H1 (cell line): Measurements from ENCODE around the gene NECTIN1. TPM values are rescaled to one million over a fixed set of nuclear protein-coding genes. Genes with fewer than 3 reads are reported as not detected.

Experiments
- CTCF ChIA-PET: fragments of 300-600 bp; sonication (Branson Sonifier 250); formaldehyde crosslinking; loops from one replicate; lab custom pipeline; 2021; ENCODE audit not compliant: partially characterized antibody; lab: Charles Lee
- POLR2A ChIA-PET: fragments of 300-600 bp; sonication (Branson Sonifier 250); formaldehyde crosslinking; loops from one replicate; lab custom pipeline; 2021; ENCODE audit warnings: inconsistent platforms; ENCODE audit not compliant: partially characterized antibody; lab: Charles Lee
- DNase-seq, 2 experiments: peaks; one replicate each; pipeline versions ENCODE4 v3.0.0 to v3.0.0-alpha.2; 2010 to 2022; ENCODE audit warnings: low spot score in 2 of 2, low read depth in 1 of 2, mixed read lengths in 1 of 2
- FAIRE-seq: peaks from 2 replicates; lab custom pipeline; 2011; peaks lifted over from hg19 to GRCh38; lab: Jason Lieb, UNC
- H2AFZ ChIP-seq: 2 replicates; pipeline ENCODE4 v1.8.1; 2012; ENCODE audit warnings: low read length, inconsistent platforms
- H2AK5ac ChIP-seq: 2 replicates; pipeline ENCODE4 v1.6.1; 2013; ENCODE audit warnings: low read depth, low read length
- H2BK120ac ChIP-seq: replicated peaks from 2 replicates; pipeline ENCODE3; 2013; ENCODE audit warnings: low read depth, low read length, inconsistent platforms
- H2BK12ac ChIP-seq: 2 replicates; pipeline ENCODE4 v1.6.1; 2013; ENCODE audit warnings: low read depth, low read length
- H2BK15ac ChIP-seq: 2 replicates; pipeline ENCODE4 v1.6.1; 2013; ENCODE audit warnings: low read length
- H2BK20ac ChIP-seq: 2 replicates; pipeline ENCODE4 v1.6.1; 2013; ENCODE audit warnings: low read length
- H2BK5ac ChIP-seq: 2 replicates; pipeline ENCODE4 v1.6.1; 2013; ENCODE audit warnings: low read depth, low read length
- H3K14ac ChIP-seq: 2 replicates; pipeline ENCODE4 v1.6.1; 2013; ENCODE audit warnings: inconsistent platforms; ENCODE audit not compliant: insufficient read length
- H3K18ac ChIP-seq: 2 replicates; pipeline ENCODE4 v1.6.1; 2013; ENCODE audit warnings: low read length; ENCODE audit errors: extremely low read depth
- H3K23ac ChIP-seq: 2 replicates; pipeline ENCODE4 v1.6.1; 2013; ENCODE audit warnings: inconsistent platforms; ENCODE audit not compliant: insufficient read length
- H3K23me2 ChIP-seq: 2 replicates; pipeline ENCODE4 v1.6.1; 2013; ENCODE audit warnings: low read depth, low read length
- H3K27ac ChIP-seq: 2 replicates; pipeline ENCODE4 v1.6.1; 2011; ENCODE audit warnings: low read depth, low read length, inconsistent platforms
- H3K27me3 ChIP-seq, 4 experiments: replicated peaks in 1 of 4; 1 replicate in 1 of 4; 2 replicates in 3 of 4; pipeline versions ENCODE4 v1.6.1 to v1.8.1; 2011 to 2013; ENCODE audit warnings: low read length in 3 of 4, mild to moderate bottlenecking in 3 of 4, inconsistent platforms in 2 of 4, mixed read lengths in 2 of 4, moderate library complexity in 1 of 4; ENCODE audit not compliant: control insufficient read depth in 3 of 4, insufficient read depth in 3 of 4; ENCODE audit errors: extremely low read depth in 1 of 4
- H3K36me3 ChIP-seq, 4 experiments: 2 replicates each; pipeline versions ENCODE4 v1.6.1 to v1.8.1; 2011 to 2013; ENCODE audit warnings: mild to moderate bottlenecking in 4 of 4, low read length in 3 of 4, moderate library complexity in 2 of 4, control low read depth in 1 of 4, inconsistent platforms in 1 of 4; ENCODE audit not compliant: insufficient read depth in 4 of 4, control insufficient read depth in 2 of 4
- H3K4ac ChIP-seq: replicated peaks from 2 replicates; pipeline ENCODE3; 2013; ENCODE audit warnings: low read length, low read depth, mixed read lengths, inconsistent platforms; ENCODE audit not compliant: insufficient read length
- H3K4me1 ChIP-seq, 4 experiments: replicated peaks in 1 of 4; 1 replicate in 1 of 4; 2 replicates in 3 of 4; pipeline versions ENCODE4 v1.6.1 to v1.8.1; 2011 to 2013; ENCODE audit warnings: low read length in 3 of 4, inconsistent platforms in 2 of 4, mixed read lengths in 1 of 4; ENCODE audit not compliant: insufficient read depth in 4 of 4, control insufficient read depth in 3 of 4
- H3K4me2 ChIP-seq, 2 experiments: 2 replicates each; pipeline versions ENCODE4 v1.6.1 to v1.8.1; 2011 to 2013; ENCODE audit warnings: low read depth in 2 of 2, low read length in 2 of 2, control low read depth in 1 of 2, inconsistent platforms in 1 of 2, mild to moderate bottlenecking in 1 of 2; ENCODE audit not compliant: insufficient read depth in 1 of 2
- H3K4me3 ChIP-seq, 4 experiments: fragments of 200-600, 300-600 bp in 1 of 4; sonication (generic), shearing (Covaris generic), sonication (Bioruptor Twin) in 1 of 4; 2 replicates each; pipeline versions ENCODE4 v1.5.1 to v1.8.1; 2011 to 2016; ENCODE audit warnings: low read length in 4 of 4, low read depth in 3 of 4, control low read depth in 2 of 4, inconsistent platforms in 2 of 4, mild to moderate bottlenecking in 2 of 4, mixed read lengths in 1 of 4, moderate library complexity in 1 of 4; ENCODE audit not compliant: insufficient read depth in 2 of 4; ENCODE audit errors: extremely low read depth in 1 of 4
- H3K56ac ChIP-seq: replicated peaks from 2 replicates; pipeline ENCODE3; 2013; ENCODE audit warnings: low read depth, mild to moderate bottlenecking, mixed read lengths, low read length, inconsistent platforms; ENCODE audit not compliant: insufficient read length
- H3K79me1 ChIP-seq: 2 replicates; pipeline ENCODE4 v1.6.1; 2013; ENCODE audit warnings: low read depth, low read length, control low read depth
- H3K79me2 ChIP-seq, 2 experiments: 2 replicates each; pipeline versions ENCODE4 v1.6.1 to v1.8.1; 2012 to 2013; ENCODE audit warnings: low read length in 2 of 2, mild to moderate bottlenecking in 2 of 2, inconsistent platforms in 1 of 2; ENCODE audit not compliant: insufficient read depth in 2 of 2, control insufficient read depth in 1 of 2
- H3K9ac ChIP-seq, 4 experiments: replicated peaks in 1 of 4; 1 replicate in 1 of 4; 2 replicates in 3 of 4; pipeline versions ENCODE4 v1.6.1 to v1.8.1; 2011 to 2013; ENCODE audit warnings: low read depth in 3 of 4, low read length in 3 of 4, control low read depth in 2 of 4, mild to moderate bottlenecking in 2 of 4, moderate library complexity in 2 of 4, inconsistent platforms in 1 of 4; ENCODE audit errors: extremely low read depth in 1 of 4
- H3K9me3 ChIP-seq, 2 experiments: 2 replicates each; pipeline versions ENCODE4 v1.6.1 to v1.8.1; 2012 to 2013; ENCODE audit warnings: mild to moderate bottlenecking in 2 of 2, moderate library complexity in 2 of 2, control low read depth in 1 of 2, inconsistent platforms in 1 of 2, low read depth in 1 of 2, low read length in 1 of 2, mixed read lengths in 1 of 2; ENCODE audit not compliant: insufficient read depth in 2 of 2
- H4K20me1 ChIP-seq, 2 experiments: replicated peaks in 1 of 2; 2 replicates each; pipeline versions ENCODE3 to v1.8.1; 2011 to 2013; ENCODE audit warnings: inconsistent platforms in 2 of 2, low read length in 2 of 2, mild to moderate bottlenecking in 1 of 2; ENCODE audit not compliant: insufficient read depth in 2 of 2, control insufficient read depth in 1 of 2
- H4K5ac ChIP-seq: 2 replicates; pipeline ENCODE4 v1.6.1; 2013; ENCODE audit warnings: low read length, low read depth, mixed read lengths, inconsistent platforms; ENCODE audit not compliant: insufficient read length
- H4K8ac ChIP-seq: 2 replicates; pipeline ENCODE4 v1.8.0; 2013; ENCODE audit warnings: mild to moderate bottlenecking, moderate library complexity, low read length, inconsistent platforms; ENCODE audit not compliant: insufficient read depth; ENCODE audit errors: extremely low read depth
- H4K91ac ChIP-seq: replicated peaks from 2 replicates; pipeline ENCODE3; 2013; ENCODE audit warnings: low read length, mixed read lengths, inconsistent platforms; ENCODE audit not compliant: insufficient read length
- CEBPB ChIP-seq: IDR thresholded peaks from 2 replicates; pipeline ENCODE4 v1.6.1; 2012; ENCODE audit warnings: low read depth, low read length
- POU5F1 ChIP-seq: IDR thresholded peaks from 2 replicates; pipeline ENCODE4 v1.6.1; 2011; ENCODE audit warnings: low read depth, mild to moderate bottlenecking, low read length, moderate library complexity
- RBBP5 ChIP-seq: IDR thresholded peaks from 2 replicates; pipeline ENCODE4 v1.7.1; 2012; ENCODE audit warnings: low read depth, mild to moderate bottlenecking, inconsistent platforms, low read length, moderate library complexity, borderline replicate concordance
- TAF1 ChIP-seq: IDR thresholded peaks from 2 replicates; pipeline ENCODE4 v1.6.1; 2011; ENCODE audit warnings: mild to moderate bottlenecking, low read depth, low read length
- USF2 ChIP-seq: IDR thresholded peaks from 2 replicates; pipeline ENCODE4 v1.6.1; 2011; ENCODE audit warnings: low read length, improper control_type of control experiment
- WGBS, 2 experiments: shearing (Covaris generic) in 1 of 2; methylation state at CpG; one replicate each; pipeline versions ENCODE4 v1.1.6 to v1.1.7; 2013 to 2015; ENCODE audit warnings: low lambda C conversion rate in 2 of 2, mixed read lengths in 2 of 2, inconsistent platforms in 1 of 2, low coverage in 1 of 2, missing lambda C conversion rate in 1 of 2; ENCODE audit not compliant: insufficient replicate concordance in 2 of 2, insufficient coverage in 1 of 2, insufficient read length in 1 of 2; ENCODE audit errors: extremely low coverage in 1 of 2, missing lambda C conversion rate in 1 of 2; 5-methylcytosine and 5-hydroxymethylcytosine counted together
- polyA plus RNA-seq, 7 experiments: library from polyadenylated mRNA; depleted of rRNA in 3 of 7; stranded (reverse) in 5 of 7; unstranded in 2 of 7; fragments of >200 nt in 5 of 7; fragments of 200-250 nt in 2 of 7; gene quantifications; 1 replicate in 5 of 7; 2 replicates in 1 of 7; 4 replicates in 1 of 7; pipeline versions ENCODE4 v1.2.1 to v1.2.3, GENCODE V29; 2011 to 2013; ENCODE audit warnings: missing spikeins in 2 of 7, mixed read lengths in 2 of 7
- total RNA-seq: library from RNA; stranded (reverse); fragmentation: NEBNext Ultra II Directional; extraction: Animal tissue kit (Norgen Biotek cat#: 25700); gene quantifications from 2 replicates; pipeline ENCODE4 v1.2.1, GENCODE V29; 2021

NECTIN1 gene
- total and polyA plus RNA-seq, 2 of the 8 experiments (the other 6 are each of a cell fraction or from before 2014, with no cell fraction given) = 43.2 to 97.7 TPM

GRCh38 chr11:119671051-119671450 lies 57.9 kb downstream of the NECTIN1 start:
- Histone ChIP-seq H2BK12ac (no peak overlapping the region), H2BK120ac (no peak overlapping the region), H4K5ac (no peak overlapping the region), H3K27ac (no peak overlapping the region), H3K79me1 (no peaks in the 10 kb centered on the region), H3K4ac (no peak overlapping the region), H3K23me2 (no peaks in the 10 kb centered on the region), H3K56ac (no peak overlapping the region), H3K23ac (no peak overlapping the region), H3K9ac (no peak overlapping the region), H4K91ac (no peak overlapping the region), H2AFZ (no peak overlapping the region), H2AK5ac (no peak overlapping the region), H3K4me1 (peaks cover 0 to 6% (median 2%) of the 10 kb centered on the region in 4 experiments; a peak in 3 of 7 replicates), H4K8ac (no peak overlapping the region), H2BK5ac (no peak overlapping the region), H3K79me2 (no peaks in the 10 kb centered on the region), H3K18ac (no peak overlapping the region), H2BK20ac (no peak overlapping the region), H3K4me3 (no peak overlapping the region), H3K9me3 (no peaks in the 10 kb centered on the region), H3K36me3 (peaks cover 9 to 21% (median 16%) of the 10 kb centered on the region in 4 experiments), H2BK15ac (no peak overlapping the region), H3K27me3 (no peaks in the 10 kb centered on the region), H3K14ac (no peak overlapping the region), H3K4me2 (no peak overlapping the region), H4K20me1 (peaks cover 15 to 18% of the 10 kb centered on the region in 2 experiments)
- FAIRE-seq (no peak), DNase-seq (no peak)
- TF ChIP-seq POU5F1 (no peak), USF2 (no peak), CEBPB (no peak), TAF1 (no peak), RBBP5 (no peak)
- 60% methylated on average over 5 of the region's 5 CpGs; no CpG with 5 or more reads in 1 of the 2 experiments for WGBS, 2 experiments
- ChIA-PET CTCF (interaction anchor here (0.5 to 3.2 kb wide), 4 partner anchors 18 to 69 kb away, joined by 3 to 15 read pairs (median 3); partner anchors contain the start of gene NECTIN1), POLR2A (no interaction called here)
